CD4-positive, alpha-beta T cell treated with Interleukin-17A for 4 hours (primary cell): ENCODE measurements around the gene ANAPC7.
"Not testable (repeated sequence)": the region's sequence is repeated elsewhere in the genome, so short reads cannot be mapped to it uniquely, and the experiment has no call there.

Experiments used
- DNase-seq: peaks from one replicate; pipeline ENCODE4 v3.0.0-alpha.2; 2020; ENCODE audit warnings: mixed read lengths

ANAPC7 gene

GRCh38 chr12:110373962-110374611 is 29.4 kb downstream of the ANAPC7 start:
- DNase-seq = no peak

- no peak for DNase-seq
Measured at GRCh38 chr12:110373425-110373824, 30.1 kb downstream of the ANAPC7 start.

GRCh38 chr12:110373025-110373424 is 30.5 kb downstream of the ANAPC7 start:
- no peak for DNase-seq

DNA sequence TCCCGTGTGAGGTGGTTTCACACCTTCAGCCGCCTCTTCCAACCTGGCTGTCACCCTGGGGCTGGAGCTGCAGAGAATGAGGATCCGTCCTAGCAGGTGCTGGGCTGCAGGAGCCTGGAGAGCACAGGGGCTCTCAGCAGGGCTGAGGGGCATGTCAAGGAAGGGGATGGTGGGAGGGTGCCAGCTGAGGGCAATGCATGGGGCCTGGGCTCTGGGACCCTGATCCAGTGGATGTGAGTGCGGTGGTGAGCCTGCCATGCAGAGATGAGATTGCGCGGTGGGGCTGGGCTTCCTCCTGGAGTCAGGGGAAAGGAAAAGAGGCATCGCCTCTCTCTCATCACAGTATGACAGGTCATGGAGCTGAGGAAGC is 31.5 kb downstream of the ANAPC7 start:
- no peak for DNase-seq

DNA sequence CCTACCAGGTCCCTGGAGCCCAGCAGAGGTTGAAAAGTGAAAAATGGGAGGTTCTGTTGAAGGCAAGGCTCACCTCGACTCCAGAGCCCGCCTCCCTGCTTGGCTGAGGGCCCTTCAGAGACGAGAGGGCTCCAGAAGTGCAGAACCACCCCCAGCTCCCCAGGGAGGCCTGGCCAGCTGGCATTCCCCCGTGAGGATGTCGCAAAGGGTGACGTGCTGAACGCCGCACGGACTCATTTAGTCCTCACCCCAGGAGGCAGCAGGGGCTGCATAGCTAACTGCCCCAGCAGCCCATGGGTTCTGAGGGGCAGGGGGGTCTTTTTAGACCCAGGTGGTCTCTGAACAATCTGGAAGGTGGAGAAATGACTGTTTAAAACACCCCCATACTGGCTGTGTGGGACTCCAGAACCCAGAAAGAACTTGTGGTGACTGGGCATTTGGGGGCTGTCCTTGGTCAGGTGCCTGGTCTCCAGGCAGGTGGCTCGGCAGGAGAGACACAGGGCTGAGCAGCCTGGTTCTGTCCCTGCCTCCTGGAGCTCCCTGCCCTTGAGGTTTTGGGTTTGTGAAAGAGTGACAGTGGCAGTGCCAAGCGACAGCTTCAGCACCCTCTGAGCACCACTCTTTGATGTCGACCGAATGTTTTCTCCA is 32.0 kb downstream of the ANAPC7 start:
- DNase-seq = no peak

DNA sequence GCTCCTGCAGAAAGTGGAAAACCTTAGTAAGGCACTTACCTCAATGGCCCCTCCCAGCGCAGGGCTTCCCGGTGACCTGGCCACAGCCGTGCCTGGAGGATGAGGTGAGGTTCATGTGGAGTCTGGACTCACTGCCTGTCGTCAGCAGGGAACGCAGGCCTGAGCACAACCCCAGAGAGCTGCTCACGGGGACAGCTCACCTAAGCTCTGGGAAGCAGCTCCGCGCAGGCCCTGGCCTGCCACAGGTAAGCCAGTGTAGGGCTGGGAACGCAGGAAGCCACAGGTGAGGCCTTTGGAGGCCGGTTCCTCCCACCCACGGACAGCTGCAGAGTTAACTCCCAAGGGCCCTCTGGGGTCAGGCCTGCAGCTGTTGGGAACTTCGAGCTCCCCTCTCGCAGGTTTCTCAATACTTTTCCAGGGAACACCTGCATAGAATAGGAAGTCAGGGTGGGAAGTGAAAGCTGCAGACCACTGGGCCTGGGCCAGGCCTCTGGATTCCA is 32.7 kb downstream of the ANAPC7 start:
- no peak for DNase-seq

DNA sequence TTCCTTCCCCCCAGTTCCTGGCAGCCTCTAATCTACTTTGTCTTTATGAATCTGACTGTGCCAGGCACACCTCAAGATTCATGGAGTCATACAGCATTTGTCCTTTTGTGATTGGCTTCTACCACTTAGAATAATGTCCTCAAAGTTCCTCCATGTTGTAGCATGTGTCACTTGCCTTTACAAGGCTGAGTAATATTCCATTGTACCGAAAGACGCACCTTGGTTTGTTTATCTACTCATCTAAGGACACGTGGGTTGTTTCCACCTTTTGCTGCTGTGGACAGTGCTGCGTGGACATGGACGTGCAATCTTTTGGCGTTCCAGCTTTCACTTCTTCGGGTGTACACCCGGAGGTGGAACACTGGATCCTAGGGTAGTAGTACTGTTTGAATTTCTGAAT is 33.5 kb downstream of the ANAPC7 start:
- DNase-seq = no peak

DNA sequence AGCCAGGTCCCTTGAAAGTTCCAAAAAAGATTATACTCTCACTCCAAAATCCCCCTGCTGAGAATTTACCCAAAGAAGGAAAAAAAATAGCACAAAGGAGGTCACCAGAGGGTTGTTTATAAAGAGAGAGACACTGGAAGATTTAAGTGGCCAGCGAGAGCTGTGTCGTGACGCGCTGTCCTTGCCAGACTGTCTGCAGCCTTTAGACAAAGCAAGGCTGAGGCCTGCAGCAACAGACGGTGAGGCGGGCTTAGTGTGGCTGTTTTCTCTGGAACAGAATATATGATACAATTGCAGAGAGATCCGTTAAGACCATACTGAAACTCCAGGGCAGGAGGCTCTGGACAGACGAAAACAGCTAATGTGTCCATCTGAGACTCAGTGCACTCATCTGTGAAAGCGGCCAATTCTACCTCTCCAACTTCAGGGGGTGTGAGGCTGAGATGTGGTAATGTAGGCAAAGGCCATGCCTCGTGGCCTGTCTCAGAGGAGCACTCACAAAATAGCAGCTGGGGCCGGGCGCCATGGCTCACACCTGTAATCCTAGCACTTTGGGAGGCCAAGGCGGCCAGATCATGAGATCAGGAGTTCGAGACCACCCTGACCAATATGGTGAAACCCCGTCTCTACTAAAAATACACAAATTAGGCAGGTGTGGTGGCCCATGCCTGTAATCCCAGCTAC is 36.2 kb downstream of the ANAPC7 start:
- DNase-seq = no peak

DNA sequence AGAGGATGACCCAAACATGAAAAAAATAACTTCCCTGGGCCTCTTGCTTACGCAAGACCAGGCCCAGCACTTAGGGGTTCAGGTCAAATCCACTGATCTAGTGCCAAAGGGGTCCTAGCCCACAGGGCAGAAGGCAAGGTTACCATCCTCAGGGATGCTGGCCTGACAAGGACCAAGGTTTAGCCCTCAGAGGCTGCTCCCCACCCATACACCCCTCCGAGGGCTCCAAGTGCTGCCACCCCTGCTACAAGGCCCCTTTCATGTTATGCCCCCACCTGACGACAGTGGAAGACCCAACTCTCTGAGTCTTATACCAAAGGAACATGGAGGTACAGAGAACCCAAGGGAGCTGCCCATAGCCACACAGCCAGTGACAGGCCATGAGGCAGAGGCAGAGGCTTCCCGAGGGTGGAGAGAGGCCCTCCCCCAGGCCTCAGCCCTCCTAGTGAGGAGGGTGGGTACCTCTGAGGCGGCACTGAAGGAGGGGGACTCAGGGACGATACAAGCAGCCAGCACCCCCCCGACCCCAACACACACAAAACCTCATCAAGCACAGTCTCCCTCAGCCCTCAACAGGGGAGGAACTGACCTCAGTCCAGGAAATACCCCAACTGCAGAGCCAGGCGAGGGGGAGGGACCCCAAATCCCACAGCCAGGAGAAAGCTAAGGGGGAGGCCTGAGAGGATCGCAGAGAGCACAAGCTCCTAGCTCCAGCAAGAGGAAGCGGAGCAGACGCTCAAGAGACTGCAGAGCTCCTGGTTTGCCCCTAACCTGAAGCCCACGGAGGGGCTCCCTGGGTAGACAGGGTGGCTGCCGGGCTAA is 37.0 kb downstream of the ANAPC7 start:
- no peak for DNase-seq

DNA sequence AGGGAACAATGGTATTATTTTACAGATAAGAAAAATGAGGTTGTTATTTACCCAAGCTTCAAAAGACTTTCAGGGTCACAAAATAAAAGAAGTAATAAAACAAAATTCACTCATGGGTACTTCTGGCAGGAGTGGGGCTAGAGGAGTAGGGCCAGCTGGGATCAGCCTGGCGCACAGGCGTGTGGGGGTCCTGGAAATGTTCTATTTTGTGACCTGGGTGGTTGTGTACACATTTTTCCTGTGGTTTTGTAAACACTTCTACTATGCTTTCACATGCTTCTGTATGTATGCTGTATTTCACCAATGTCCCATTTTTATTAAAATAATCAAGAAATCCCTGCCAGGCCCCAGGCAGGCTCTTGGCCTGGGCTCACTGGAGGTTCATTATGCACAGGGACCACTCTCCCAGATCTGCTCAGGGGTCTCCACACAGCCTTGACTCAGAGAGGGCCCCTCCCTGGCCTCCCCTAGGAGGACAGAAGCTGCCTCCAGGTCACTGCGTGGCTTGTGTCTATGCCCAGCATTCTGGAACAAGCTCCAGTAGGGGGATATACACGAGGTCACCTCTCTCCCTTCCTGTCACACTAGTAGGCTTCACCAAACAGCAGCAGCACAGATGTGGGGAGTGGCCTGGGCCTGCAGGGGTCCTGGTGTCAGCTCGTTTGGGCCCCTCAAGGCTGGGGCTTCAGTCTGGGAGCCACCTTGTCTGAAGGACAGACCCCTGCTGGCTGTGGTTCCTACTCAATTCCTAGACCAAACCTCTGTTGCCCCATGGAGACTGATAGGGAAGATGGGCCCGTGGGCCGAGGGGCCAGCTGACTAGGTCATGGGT is 37.8 kb downstream of the ANAPC7 start:
- DNase-seq = no peak

DNA sequence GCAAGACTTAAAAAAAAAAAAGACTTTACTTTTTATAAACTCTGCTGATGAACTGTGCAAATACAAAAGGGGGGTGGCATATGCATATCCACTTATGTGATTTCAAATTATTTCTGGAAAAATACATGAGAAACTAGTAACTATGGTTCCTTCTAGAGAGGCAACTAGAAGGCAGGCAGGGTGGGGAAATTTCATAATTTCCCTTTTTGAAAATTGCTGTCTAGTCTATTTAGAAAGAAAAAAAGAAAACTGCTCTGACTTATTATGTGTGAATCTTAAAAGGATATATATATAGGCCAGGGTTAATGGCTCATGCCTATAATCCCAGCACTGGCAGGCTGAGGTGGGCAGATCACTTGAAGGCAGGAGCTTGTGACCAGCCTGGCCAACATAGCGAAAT is 42.3 kb downstream of the ANAPC7 start:
- no peak for DNase-seq

DNA sequence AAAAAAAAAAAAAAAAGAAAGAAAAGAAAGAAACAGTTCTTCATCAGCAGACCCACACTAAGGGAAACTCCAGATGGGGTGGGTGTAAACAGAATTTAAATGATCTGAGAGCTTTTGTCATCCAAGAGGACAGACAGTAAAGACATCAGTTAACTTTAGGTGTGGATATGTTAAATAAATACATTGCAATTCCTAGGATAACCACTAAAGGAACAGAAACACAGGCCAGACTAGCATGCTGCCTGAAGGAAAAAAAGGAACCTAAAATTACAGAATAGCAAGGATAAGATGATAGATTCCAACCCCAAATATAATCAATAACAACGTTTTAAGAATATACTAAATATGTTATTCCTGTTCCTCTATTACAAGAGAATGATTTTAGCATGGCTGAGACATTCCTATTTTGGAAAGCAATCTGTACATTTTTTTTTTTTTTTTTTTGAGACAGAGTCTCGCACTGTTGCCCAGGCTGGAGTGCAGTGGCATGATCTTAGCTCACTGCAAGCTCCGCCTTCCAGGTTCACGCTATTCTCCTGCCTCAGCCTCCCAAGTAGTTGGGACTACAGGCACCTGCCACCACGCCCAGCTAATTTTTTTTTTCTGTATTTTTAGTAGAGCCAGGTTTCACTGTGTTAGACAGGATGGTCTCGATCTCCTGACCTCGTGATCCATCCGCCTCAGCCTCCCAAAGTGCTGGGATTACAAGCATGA is 45.0 kb downstream of the ANAPC7 start:
- DNase-seq = not testable (repeated sequence)

DNA sequence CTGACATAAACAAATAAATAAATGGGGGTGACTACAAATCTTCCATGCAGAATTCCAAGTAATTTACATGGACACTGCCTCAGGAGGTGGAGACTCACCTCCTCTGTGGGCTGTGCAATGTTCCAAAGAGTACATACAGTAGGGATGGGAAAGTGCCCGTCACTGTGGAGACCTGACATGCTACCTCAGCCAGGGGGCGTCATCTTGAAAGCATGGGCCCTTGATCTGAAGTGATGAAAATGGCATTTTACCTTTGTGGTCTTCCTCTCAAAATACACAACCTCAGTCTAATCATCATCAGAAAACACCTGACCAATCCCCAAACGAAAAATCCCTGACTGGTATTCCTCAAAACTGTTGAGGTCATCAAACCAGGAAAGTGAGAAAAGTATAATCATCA is 48.4 kb downstream of the ANAPC7 start:
- peak; percentile 42 for DNase-seq

GRCh38 chr12:110354172-110354780 is 49.2 kb downstream of the ANAPC7 start:
- no peak for DNase-seq

DNA sequence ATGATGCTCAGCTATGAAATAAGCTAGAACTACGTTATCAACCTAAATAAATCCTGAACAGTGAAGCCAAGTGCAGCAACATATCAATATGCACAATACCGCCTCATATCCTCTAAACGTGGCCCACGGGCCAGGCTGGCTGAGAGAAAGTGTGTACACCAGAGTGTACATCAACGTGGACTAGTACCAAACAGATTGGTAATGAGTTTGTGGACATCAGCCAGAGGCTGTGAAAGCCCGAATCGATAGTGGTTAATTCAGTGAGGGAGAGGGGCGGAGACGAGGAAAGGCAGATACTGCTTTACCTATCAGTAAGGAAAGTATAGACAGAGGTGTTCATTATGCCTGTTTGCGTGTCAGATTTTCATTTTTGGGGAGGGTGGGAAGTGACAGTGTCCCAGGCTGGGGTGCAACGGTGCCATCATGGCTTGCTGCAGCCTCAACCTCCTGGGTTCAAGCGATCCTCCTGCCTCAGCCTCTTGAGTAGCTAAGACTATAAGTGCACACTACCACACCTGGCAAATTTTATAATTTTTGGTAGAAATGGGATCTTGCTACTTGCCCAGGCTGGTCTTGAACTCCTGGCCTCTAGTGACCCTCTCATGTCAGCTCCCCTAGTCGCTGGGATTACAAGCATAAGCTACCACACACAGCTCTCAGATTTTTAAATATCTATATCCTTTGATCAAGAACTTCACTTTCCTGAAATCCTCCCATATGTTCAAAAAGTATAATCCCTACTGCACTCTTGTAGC is 50.1 kb downstream of the ANAPC7 start:
- no peak for DNase-seq

GRCh38 chr12:110352401-110352800 is 51.1 kb downstream of the ANAPC7 start:
- DNase-seq = no peak

- no peak for DNase-seq
Measured at GRCh38 chr12:110351119-110351518, 52.4 kb downstream of the ANAPC7 start.

DNA sequence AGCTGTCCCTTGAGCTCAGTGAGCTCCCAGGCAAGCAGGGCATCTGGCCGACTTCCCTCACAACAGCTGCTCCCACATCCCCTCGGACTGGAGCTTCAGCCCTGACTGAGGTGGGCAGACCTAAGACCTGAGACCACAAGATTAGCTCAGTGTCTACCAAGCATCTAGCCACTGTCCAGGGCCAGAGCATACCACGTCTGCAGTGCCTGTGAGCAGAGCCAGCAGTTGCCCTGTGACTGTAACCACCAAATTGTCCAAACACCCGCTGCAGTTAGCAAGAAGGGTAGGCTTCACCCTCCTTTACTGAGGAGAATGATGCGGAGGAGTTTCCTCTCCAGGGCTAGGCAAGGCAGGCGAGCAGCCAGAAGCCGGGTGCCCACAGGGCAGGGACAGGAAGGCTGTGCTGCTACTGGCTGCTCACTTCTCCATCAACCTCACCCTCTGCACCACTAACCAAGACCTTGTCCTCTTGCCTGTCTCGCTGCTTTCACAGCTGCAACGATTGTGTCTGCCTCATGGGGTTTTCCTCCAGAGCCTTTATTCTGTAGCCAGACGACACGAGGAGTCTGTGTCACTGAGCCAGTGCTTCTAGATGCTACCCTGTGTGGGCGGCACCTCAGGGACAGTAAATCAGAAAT is 53.9 kb downstream of the ANAPC7 start:
- DNase-seq = peak; percentile 44

GRCh38 chr12:110349096-110349495 is 54.4 kb downstream of the ANAPC7 start:
- no peak for DNase-seq
